22Rv1 (cell line): ENCODE data around the gene RIMS4.

Experiments
- H3K27ac ChIP-seq: fragments of 450-650 bp; 2 replicates; pipeline ENCODE4 v1.5.1; 2017
- CTCF ChIP-seq: fragments of 450-650 bp; IDR thresholded peaks from 2 replicates; pipeline ENCODE4 v1.5.1; 2017; ENCODE audit warnings: mild to moderate bottlenecking
- ZFX ChIP-seq: fragments of 450-650 bp; IDR thresholded peaks from 2 replicates; pipeline ENCODE4 v1.6.1; 2017; ENCODE audit warnings: antibody characterized with exemption, borderline replicate concordance

Gene RIMS4

GRCh38 chr20:44716309-44717106 is 93.8 kb downstream of the RIMS4 start:
- TF ChIP-seq CTCF (no peak), ZFX (no peak)
- no peak overlapping the region for H3K27ac ChIP-seq

GRCh38 chr20:44715499-44716308 is 94.6 kb downstream of the RIMS4 start:
- no peak overlapping the region for H3K27ac ChIP-seq
- TF ChIP-seq ZFX (no peak), CTCF (no peak)

GRCh38 chr20:44714701-44715498 is 95.4 kb downstream of the RIMS4 start, which contains the start of gene CCN5:
Gene CCN5, plus strand, starts transcription at chr20:44715369. Its CDS starts 22 bp downstream, at chr20:44715391.
- no peak within 1 kb of the TSS for H3K27ac ChIP-seq
- TF ChIP-seq ZFX: no peak
- TF ChIP-seq CTCF: no peak

GRCh38 chr20:44714102-44714700 is 96.1 kb downstream of the RIMS4 start:
- TF ChIP-seq ZFX (no peak), CTCF (no peak)
- H3K27ac ChIP-seq: no peak overlapping the region

GRCh38 chr20:44711237-44711636 is 99.1 kb downstream of the RIMS4 start:
- H3K27ac ChIP-seq: no peak overlapping the region
- TF ChIP-seq ZFX (no peak), CTCF (no peak)

- no peak for TF ChIP-seq ZFX
- TF ChIP-seq CTCF: no peak
- H3K27ac ChIP-seq: no peak overlapping the region
Observed at GRCh38 chr20:44709797-44710196, 100.5 kb downstream of the RIMS4 start.
